Activated T-helper 9 cell treated with anti-CD3 and anti-CD28 coated beads, Interleukin-2, amount 50 U/mL, for 16 hours (primary cell): ENCODE measurements around the gene CXCR3.
"Not testable (repeated sequence)": the region's sequence is repeated elsewhere in the genome, so short reads cannot be mapped to it uniquely, and the experiment has no call there.

Experiments used
- DNase-seq: peaks from one replicate; pipeline ENCODE4 v3.0.0-alpha.2; 2020; ENCODE audit warnings: low read depth

CXCR3 gene

DNA sequence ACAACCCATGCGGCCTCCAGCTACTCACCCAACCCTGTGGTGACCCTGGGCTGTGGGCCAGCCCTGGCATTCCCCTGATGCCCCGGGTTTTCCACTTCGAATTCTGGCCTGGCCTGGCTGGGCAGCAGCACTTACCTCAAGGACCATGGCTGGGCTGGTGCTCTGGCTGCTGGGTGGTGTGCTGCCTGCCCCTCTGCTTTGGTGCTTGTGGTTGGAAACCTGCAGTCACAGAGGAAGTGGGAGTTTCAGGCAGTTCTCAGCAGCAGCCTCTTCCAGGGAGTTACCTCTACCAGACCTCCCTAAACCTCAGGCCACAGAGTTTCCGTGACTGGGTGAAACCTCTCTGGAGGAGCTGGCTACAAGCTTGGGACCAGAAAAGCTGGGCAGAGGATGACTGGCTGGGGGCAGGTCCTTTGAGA lies at the start of gene CXCR3:
Gene CXCR3 (minus strand): TSS at position 209 of the 419 bp plus-strand sequence. CDS start 62 bp downstream, at position 147.
- peak; percentile 54 for DNase-seq

DNA sequence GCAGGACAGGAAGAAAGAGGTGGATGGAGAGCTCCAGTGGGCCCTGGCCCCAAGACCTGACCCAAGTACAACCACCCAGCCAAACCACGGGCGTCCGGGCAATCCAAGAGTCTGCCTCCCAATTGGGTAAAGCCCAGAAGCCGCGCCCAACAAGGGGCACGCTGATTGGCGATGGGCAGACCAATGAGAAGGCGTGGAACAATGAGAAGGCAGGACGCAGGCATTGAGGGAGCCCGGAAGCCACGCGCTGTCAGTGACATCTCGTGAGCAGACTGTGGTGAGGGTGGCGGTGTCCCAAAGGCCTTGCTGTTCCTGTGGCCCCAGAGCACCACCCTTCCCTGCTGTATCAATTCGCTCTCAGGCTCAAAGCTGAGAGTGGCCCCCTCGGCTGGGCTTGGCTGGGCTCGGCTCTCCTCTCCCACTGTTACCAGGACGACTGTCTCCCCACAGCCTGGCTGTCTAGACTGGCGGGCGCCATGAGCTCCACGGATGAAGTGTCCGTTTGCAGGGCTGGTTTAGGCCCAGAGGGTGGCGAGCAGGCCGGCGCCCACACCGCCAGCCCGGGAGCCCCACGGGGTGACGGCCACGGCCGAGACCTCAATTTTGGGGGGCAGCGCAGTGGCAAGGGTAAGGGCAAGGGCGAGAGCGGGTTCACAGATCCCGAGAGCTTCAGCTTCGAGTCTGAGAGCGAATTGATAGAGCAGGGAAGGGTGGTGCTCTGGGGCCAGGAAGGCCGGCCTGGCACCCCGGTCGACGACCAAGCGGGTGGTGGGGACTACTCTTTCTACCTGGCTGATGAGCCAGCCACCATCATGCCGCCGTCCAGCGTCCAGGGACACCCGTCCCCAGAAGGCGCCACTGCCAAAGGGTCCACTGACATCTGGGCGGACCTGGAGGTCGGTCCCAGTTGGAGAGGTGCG lies 49.3 kb upstream of the CXCR3 start, which contains the start of gene LOC101059915:
Gene LOC101059915 (plus strand): TSS at position 219 of the 920 bp plus-strand sequence.
- no peak for DNase-seq

- no peak for DNase-seq
Measured at GRCh38 chrX:71666240-71667223, 48.2 kb upstream of the CXCR3 start.

DNA sequence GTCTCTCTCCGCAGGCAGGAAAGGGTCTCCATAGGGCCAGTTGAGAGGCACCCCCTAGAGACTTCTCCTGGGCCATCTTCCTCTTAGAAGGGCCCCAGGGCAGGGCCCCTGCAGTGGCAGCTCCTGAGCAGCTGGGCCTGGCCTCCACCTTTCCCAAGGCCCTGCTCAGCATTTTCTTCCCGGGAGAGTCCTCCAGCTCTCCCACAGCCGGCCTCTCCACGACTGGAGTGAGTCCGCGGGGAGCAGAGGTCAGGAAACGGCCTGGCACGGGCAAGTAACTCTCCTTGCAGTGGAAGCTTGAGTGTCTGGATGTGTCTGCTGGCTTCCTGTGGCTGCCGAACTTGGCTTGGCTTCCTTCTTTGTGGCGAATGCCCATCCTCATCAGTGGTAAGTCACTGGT lies 47.4 kb upstream of the CXCR3 start:
- DNase-seq, result no peak

DNA sequence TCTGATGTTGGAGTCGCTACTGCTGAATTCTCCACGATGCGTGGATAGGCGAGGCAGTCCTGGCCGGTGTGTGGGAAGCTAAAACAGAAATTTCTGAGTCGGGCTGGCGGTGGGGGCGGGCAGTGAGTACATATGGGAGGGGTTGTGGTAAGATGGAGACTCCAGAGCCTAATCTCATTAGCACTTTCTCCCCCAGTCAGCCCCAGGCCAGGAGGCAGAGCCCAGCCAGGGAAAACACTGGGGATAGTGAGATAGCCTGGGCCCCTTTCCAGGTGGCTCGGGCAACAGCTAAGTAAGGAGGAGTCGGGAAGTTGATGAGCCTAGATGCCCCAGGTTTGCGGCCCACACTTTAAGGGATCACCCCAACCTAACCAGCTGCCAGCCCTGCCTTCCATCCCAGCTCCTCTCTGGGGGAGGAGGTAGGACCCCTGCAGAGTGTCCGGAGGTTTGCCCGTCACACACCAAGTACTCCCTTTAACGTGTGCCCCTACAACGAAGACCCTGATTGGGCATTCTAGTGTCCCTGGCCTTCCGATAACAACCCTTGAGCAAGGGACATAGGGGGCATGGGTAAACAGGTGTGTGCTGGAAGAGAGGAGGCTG lies 46.7 kb upstream of the CXCR3 start:
- DNase-seq, result no peak

GRCh38 chrX:71664202-71664601 lies 45.9 kb upstream of the CXCR3 start:
- DNase-seq, result not testable (repeated sequence)

- DNase-seq, result peak; percentile 54
Measured at GRCh38 chrX:71663238-71663637, 44.9 kb upstream of the CXCR3 start.

GRCh38 chrX:71662654-71663053 lies 44.3 kb upstream of the CXCR3 start:
- DNase-seq, result not testable (repeated sequence)

- no peak for DNase-seq
Measured at GRCh38 chrX:71661919-71662318, 43.6 kb upstream of the CXCR3 start.

DNA sequence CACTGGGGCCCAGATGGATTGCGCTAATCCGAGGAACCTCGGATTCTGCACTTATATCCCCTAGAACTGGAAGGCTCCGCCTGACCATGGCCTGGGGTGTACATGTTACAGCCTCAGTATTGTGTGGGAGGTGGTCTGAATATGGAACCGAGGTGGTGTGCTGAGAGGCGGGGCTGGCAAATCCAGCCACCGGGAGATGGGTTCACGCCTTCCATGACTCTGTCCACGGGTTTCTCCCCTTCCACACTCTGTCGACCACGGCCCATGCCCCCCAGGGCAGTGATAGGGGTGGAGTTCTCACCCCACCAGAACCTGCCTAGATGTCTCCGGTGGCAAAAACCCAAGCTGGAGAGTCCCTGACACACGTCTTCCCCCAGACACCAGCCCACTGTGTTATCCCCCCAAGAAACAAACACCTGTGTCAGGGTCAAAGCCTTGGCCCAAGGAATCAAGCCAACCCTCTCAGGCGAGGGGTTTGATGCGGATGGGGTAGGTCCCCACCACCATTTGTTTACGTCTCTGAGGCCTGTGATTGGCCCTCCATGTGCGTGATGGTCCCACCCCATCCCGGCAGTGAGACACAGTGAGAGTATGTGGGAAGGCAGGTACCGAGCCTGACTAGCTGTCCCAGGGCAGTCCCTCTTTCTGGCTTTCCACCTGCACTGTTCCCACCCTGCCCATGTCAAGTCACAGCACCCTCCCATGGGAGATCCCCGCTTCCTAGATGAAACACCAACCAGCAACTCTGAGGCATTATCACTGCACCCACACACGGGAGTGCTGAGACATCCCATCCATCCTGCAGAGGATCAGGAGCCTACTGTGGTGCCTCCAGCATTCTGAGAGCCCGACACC lies 42.5 kb upstream of the CXCR3 start:
- no peak for DNase-seq

GRCh38 chrX:71659959-71660358 lies 41.6 kb upstream of the CXCR3 start:
- DNase-seq, result no peak

DNA sequence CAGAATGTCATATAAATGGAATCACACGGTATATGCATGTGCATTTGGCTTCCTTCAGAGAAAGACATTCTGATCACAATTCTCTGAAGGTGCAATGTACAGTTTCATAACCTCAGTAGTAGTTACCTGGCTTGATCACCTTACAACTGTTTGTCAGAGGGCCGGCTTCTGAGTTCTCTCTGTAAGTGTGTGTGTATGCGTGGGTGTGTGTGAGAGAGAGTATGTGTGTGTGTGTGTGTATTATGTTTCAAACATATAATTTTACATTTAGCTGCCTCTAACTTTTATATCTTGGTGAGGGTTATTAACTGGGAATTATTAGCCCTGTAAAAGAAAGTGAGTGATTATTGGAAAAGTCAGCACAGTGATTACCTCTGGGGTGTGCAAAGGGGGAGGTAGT lies 41.0 kb upstream of the CXCR3 start:
- no peak for DNase-seq

- no peak for DNase-seq
Measured at GRCh38 chrX:71657267-71657666, 39.0 kb upstream of the CXCR3 start.

- DNase-seq, result no peak
Measured at GRCh38 chrX:71653344-71653743, 35.0 kb upstream of the CXCR3 start.

DNA sequence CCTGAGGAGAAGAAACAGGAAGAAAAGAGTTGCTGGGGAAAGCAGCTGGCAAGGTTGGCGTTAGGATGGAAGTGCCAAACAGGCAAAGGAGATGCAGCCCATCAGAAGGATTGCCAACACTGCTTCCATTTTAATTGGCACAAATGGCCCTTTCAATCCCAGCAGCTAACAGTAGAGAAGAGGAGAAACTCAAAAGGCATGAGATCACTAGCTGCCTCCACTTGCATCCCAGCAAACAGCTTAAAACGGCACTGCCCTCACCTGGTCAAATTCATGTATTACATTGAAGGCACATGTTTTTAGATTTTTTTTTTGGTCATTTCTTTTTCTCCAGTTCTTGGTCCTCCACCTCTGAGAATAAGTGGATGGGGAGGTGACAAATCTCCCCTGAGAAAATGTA lies 34.1 kb upstream of the CXCR3 start:
- no peak for DNase-seq

DNA sequence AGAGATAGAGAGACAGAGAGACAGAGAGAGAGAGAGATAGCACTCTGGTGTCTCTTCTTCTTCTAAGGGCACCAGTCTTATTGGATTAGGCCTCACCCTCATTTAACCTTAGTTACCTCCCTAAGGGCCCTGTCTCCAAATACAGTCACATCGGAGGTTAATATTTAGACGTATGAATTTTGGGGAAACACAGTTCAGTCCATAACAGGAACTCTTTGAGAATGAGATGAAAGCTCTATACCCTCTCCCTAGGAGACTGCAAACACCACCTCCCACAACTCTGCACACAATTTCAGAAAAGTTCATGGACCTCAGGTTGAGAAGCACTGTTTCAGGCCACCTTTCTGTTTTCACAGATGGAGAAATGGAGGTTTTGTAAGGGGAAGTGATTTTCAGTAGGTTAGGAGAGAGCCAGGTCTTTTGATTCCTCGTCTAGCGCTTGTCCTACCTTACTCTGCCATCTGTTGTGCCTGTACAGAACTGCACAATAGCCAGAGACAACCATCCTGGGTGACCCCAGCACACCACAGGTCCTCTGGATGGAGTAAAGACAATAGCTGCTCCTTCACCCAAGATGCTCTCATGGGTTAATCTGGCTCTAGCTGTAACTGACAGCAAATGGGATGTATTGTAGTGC lies 32.1 kb upstream of the CXCR3 start:
- DNase-seq, result no peak

- not testable (repeated sequence) for DNase-seq
Measured at GRCh38 chrX:71644406-71644805, 26.1 kb upstream of the CXCR3 start.

DNA sequence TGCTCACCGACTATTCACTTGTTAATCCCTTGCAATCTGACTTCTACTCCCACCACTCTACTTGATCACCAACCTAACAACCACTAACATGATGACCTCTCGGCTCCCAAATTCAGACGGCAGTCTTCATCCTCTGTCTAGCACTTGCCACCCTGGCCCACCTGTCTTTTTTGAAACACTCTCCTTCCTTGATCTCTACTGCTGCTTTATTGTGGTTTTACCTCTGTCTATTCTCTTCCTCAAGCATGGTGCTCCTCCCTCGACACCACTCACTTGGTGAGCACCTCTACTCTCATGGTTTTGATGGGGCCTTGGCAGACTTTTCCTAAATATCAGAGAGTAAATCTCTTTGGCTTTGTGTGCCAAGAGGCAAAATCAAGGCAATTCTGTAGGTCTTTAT lies 21.7 kb upstream of the CXCR3 start:
- no peak for DNase-seq

GRCh38 chrX:71638409-71638808 lies 20.1 kb upstream of the CXCR3 start:
- no peak for DNase-seq

GRCh38 chrX:71637848-71638247 lies 19.5 kb upstream of the CXCR3 start:
- no peak for DNase-seq

DNA sequence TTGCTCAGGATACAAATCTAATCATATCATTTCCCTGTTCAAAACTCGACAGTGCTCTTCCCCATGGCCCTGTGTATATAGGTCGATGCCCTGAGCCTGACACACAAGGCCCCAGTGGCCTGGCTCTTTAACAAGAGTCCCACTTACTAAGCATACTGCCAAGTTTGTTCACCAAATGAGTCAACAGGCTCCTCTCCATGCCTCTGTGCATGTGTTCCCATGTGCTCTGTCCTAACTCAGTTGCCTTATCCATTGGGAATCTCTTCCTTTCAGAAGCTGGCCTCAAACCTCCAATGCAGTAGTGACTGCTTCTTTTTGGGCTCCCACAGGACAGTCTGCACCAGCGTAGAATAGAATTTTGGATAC lies 18.9 kb upstream of the CXCR3 start:
- no peak for DNase-seq
